HepG2 (cell line): ENCODE data around the gene BUB1B. TPM values are rescaled to one million over a fixed set of nuclear protein-coding genes. Genes with fewer than 3 reads are reported as not detected.

Experiments used
- ATAC-seq: fragments of 200-7000 bp; cut with Tn5 transposase; 3 replicates; pipeline ENCODE4 v1.9.1; 2020; ENCODE audit warnings: mild to moderate bottlenecking, moderate library complexity
- BruUV-seq: library from RNA; stranded (reverse); fragments of 400-500 nt; replicated peaks from 2 replicates; lab custom pipeline; 2021; lab: Mats Ljungman, UMichigan
- CTCF ChIA-PET: fragments of 300-600 bp; formaldehyde crosslinking; extraction: SDS; loops from one replicate; lab custom pipeline; 2021; ENCODE audit warnings: low total read pairs, inconsistent platforms, low intra/inter-chr PET ratio; lab: Yijun Ruan, JAX
- POLR2A ChIA-PET: fragments of 350-600 bp; sonication (Branson Sonifier 250); formaldehyde crosslinking; loops from one replicate; lab custom pipeline; 2020; ENCODE audit warnings: antibody characterized with exemption, inconsistent platforms; lab: Yijun Ruan, JAX
- DNase-seq: peaks from one replicate; pipeline ENCODE4 v3.0.0-alpha.2; 2015; ENCODE audit warnings: low spot score
- FAIRE-seq: peaks from 3 replicates; lab custom pipeline; 2011; peaks lifted over from hg19 to GRCh38; lab: Jason Lieb, UNC
- H2AFZ ChIP-seq: one replicate; pipeline ENCODE4 v1.6.1; 2011; ENCODE audit warnings: low read length, inconsistent platforms
- H3K27ac ChIP-seq: fragments of 300-600 bp; 3 replicates; pipeline ENCODE4 v1.8.0; 2011; ENCODE audit warnings: mixed run types, mild to moderate bottlenecking, mixed read lengths, low read length, inconsistent platforms; ENCODE audit not compliant: insufficient read depth; ENCODE audit errors: extremely low read length
- H3K27me3 ChIP-seq, 2 experiments: fragments of 200-600 bp in 1 of 2; 2 replicates in 1 of 2; 3 replicates in 1 of 2; pipeline versions ENCODE4 v1.6.0 to v1.8.0; 2011; ENCODE audit warnings: low read length in 2 of 2, mild to moderate bottlenecking in 2 of 2, moderate library complexity in 2 of 2, inconsistent platforms in 1 of 2; ENCODE audit not compliant: insufficient read depth in 2 of 2, control insufficient read depth in 1 of 2
- H3K36me3 ChIP-seq, 2 experiments: fragments of 200-600 bp in 1 of 2; replicated peaks in 1 of 2; 2 replicates in 1 of 2; 3 replicates in 1 of 2; pipeline versions ENCODE4 v1.5.1 to v1.8.0; 2011; ENCODE audit warnings: low read length in 2 of 2, inconsistent platforms in 1 of 2; ENCODE audit not compliant: insufficient read depth in 2 of 2, control insufficient read depth in 1 of 2
- H3K4me1 ChIP-seq: 2 replicates; pipeline ENCODE4 v1.5.1; 2012; ENCODE audit warnings: low read length, inconsistent platforms; ENCODE audit not compliant: insufficient read depth
- H3K4me2 ChIP-seq: 2 replicates; pipeline ENCODE4 v1.6.0; 2011; ENCODE audit warnings: low read depth, low read length, inconsistent platforms
- H3K4me3 ChIP-seq, 3 experiments: fragments of 200-600 bp in 1 of 3; sonication (generic), shearing (Covaris generic) in 1 of 3; replicated peaks in 1 of 3; 2 replicates each; pipeline ENCODE4 v1.5.1; 2011 to 2016; ENCODE audit warnings: low read length in 3 of 3, inconsistent platforms in 2 of 3, low read depth in 2 of 3, mild to moderate bottlenecking in 2 of 3, control low read depth in 1 of 3, mixed read lengths in 1 of 3; ENCODE audit not compliant: insufficient read depth in 1 of 3
- H3K79me2 ChIP-seq: one replicate; pipeline ENCODE4 v1.6.1; 2011; ENCODE audit warnings: low read length, inconsistent platforms; ENCODE audit not compliant: insufficient read depth
- H3K9ac ChIP-seq: 2 replicates; pipeline ENCODE4 v1.6.0; 2011; ENCODE audit warnings: mild to moderate bottlenecking, low read depth, low read length, inconsistent platforms; ENCODE audit not compliant: insufficient read depth
- H3K9me3 ChIP-seq: 2 replicates; pipeline ENCODE4 v1.5.1; 2012; ENCODE audit warnings: mild to moderate bottlenecking, low read length
- H4K20me1 ChIP-seq: 2 replicates; pipeline ENCODE4 v1.6.0; 2011; ENCODE audit warnings: inconsistent platforms, mild to moderate bottlenecking, low read length, moderate library complexity; ENCODE audit not compliant: insufficient read depth
- HDAC6 ChIP-seq: fragments of 200-600 bp; sonication (generic); IDR thresholded peaks from 2 replicates; pipeline ENCODE4 v1.7.0; 2017; ENCODE audit warnings: mild to moderate bottlenecking, antibody characterized with exemption, low read length, low read depth
- MAX ChIP-seq: IDR thresholded peaks from 2 replicates; pipeline ENCODE4 v1.6.1; 2012; ENCODE audit warnings: inconsistent platforms
- RORA ChIP-seq: sonication (generic); formaldehyde crosslinking; IDR thresholded peaks from 2 replicates; pipeline ENCODE4 v1.5.0; 2020; ENCODE audit warnings: mild to moderate bottlenecking, missing genetic modification reagents, moderate library complexity
- SETDB1 ChIP-seq: sonication (generic); formaldehyde crosslinking; IDR thresholded peaks from 2 replicates; pipeline ENCODE4 v1.5.1; 2020; ENCODE audit warnings: missing genetic modification reagents, mild to moderate bottlenecking, borderline replicate concordance
- ZFX ChIP-seq: sonication (generic); formaldehyde crosslinking; IDR thresholded peaks from 2 replicates; pipeline ENCODE4 v1.4.0; 2020; ENCODE audit warnings: mild to moderate bottlenecking, low read depth, missing genetic modification reagents, moderate library complexity
- ZNF431 ChIP-seq: sonication (generic); formaldehyde crosslinking; IDR thresholded peaks from 2 replicates; pipeline ENCODE4 v1.9.0; 2022; ENCODE audit warnings: missing genetic modification reagents, low read depth, mild to moderate bottlenecking, borderline replicate concordance
- WGBS: methylation state at CpG from one replicate; pipeline ENCODE4 v1.1.6; 2017; ENCODE audit warnings: low lambda C conversion rate; 5-methylcytosine and 5-hydroxymethylcytosine counted together
- in situ Hi-C: cut with HindIII; loops from 2 replicates; pipeline ENCODE4 v1.10.0; 2017; ENCODE audit warnings: low pct_unique_long_range_greater_than_20kb; ENCODE audit not compliant: extremely low pct_ligation_motif_present
- intact Hi-C: fragments of 100-400 bp; cut with micrococcal nuclease; formaldehyde crosslinking; loops from one replicate; pipeline ENCODE4 v1.10.0; 2022; ENCODE audit not compliant: unreplicated experiment
- polyA plus RNA-seq, 8 experiments: library from polyadenylated mRNA; depleted of rRNA in 3 of 8; stranded (reverse) in 7 of 8; unstranded in 1 of 8; fragments of >200 nt; fragmentation: Illumina TruSeq in 4 of 8; extraction: Trizol in 4 of 8; gene quantifications; 2 replicates each; pipeline versions ENCODE4 v1.2.1 to v1.2.3, GENCODE V29; 2011 to 2016; ENCODE audit warnings: low read depth in 4 of 8, missing spikeins in 1 of 8, mixed read lengths in 1 of 8; ENCODE audit not compliant: insufficient read depth in 1 of 8
- total RNA-seq, 5 experiments: library from RNA; depleted of rRNA; stranded (reverse); fragments of >200 nt; fragmentation: Illumina TruSeq; extraction: Trizol; gene quantifications; 2 replicates each; pipeline ENCODE4 v1.2.3, GENCODE V29; 2016; ENCODE audit warnings: low read depth in 1 of 5
- TF ChIP-seq, protein P1 (sequence below): IDR thresholded peaks from 2 replicates; pipeline ENCODE4 v1.6.1; 2018; ENCODE audit warnings: missing genetic modification reagents
- TF ChIP-seq, protein P2 (sequence below): sonication (generic); formaldehyde crosslinking; IDR thresholded peaks from 2 replicates; pipeline ENCODE4 v1.5.0; 2020; ENCODE audit warnings: missing genetic modification reagents

Gene BUB1B
- total and polyA plus RNA-seq, 2 of the 13 experiments (the other 11 are each of a cell fraction or from before 2014, with no cell fraction given) = 26.2 to 63.5 TPM

GRCh38 chr15:40247406-40247971 is 86.6 kb downstream of the BUB1B start (continued):
- TF ChIP-seq, protein P1, sequence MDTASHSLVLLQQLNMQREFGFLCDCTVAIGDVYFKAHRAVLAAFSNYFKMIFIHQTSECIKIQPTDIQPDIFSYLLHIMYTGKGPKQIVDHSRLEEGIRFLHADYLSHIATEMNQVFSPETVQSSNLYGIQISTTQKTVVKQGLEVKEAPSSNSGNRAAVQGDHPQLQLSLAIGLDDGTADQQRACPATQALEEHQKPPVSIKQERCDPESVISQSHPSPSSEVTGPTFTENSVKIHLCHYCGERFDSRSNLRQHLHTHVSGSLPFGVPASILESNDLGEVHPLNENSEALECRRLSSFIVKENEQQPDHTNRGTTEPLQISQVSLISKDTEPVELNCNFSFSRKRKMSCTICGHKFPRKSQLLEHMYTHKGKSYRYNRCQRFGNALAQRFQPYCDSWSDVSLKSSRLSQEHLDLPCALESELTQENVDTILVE (CRISPR knock-in tag) = no peak
- TF ChIP-seq SETDB1 = no peak

GRCh38 chr15:40248006-40248783 is 87.3 kb downstream of the BUB1B start:
- H3K27ac ChIP-seq = no peak overlapping the region
- no peaks in the 10 kb centered on the region for H3K9me3 ChIP-seq
- no peak overlapping the region for H3K4me2 ChIP-seq
- no peak overlapping the region for H3K4me3 ChIP-seq
- no peak overlapping the region for H2AFZ ChIP-seq
- no peak for FAIRE-seq
- in situ Hi-C loops (no loop called here), intact Hi-C loops (no loop called here)
- 52% methylated on average over 10 of the region's 17 CpGs for WGBS
- H4K20me1 ChIP-seq = no peaks in the 10 kb centered on the region
- no peaks in the 10 kb centered on the region for H3K79me2 ChIP-seq
- no peaks in the 10 kb centered on the region for H3K36me3 ChIP-seq
- BruUV-seq = no TSS peak
- peaks cover 28% of the 10 kb centered on the region for H3K4me1 ChIP-seq
- POLR2A ChIA-PET = no interaction called here
- H3K27me3 ChIP-seq = peaks cover 1 to 56% of the 10 kb centered on the region in 2 experiments; a peak in 4 of 5 replicates
- CTCF ChIA-PET = no interaction called here
- ATAC-seq = no peak
- no peak for DNase-seq
- TF ChIP-seq MAX (no peak), ZFX (CRISPR knock-in tag) (no peak), ZNF431 (CRISPR knock-in tag) (no peak), RORA (no peak), HDAC6 (no peak)
- TF ChIP-seq, protein P2, sequence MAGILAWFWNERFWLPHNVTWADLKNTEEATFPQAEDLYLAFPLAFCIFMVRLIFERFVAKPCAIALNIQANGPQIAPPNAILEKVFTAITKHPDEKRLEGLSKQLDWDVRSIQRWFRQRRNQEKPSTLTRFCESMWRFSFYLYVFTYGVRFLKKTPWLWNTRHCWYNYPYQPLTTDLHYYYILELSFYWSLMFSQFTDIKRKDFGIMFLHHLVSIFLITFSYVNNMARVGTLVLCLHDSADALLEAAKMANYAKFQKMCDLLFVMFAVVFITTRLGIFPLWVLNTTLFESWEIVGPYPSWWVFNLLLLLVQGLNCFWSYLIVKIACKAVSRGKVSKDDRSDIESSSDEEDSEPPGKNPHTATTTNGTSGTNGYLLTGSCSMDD (CRISPR knock-in tag) = no peak
- H3K9ac ChIP-seq = no peak overlapping the region
